ENCODE data around the gene RASA3. TPM values are rescaled to one million over a fixed set of nuclear protein-coding genes. Genes with fewer than 3 reads are reported as not detected.

RASA3 gene
- total RNA-seq, 1 donor from 2014 or later: 2.9 TPM

DNA sequence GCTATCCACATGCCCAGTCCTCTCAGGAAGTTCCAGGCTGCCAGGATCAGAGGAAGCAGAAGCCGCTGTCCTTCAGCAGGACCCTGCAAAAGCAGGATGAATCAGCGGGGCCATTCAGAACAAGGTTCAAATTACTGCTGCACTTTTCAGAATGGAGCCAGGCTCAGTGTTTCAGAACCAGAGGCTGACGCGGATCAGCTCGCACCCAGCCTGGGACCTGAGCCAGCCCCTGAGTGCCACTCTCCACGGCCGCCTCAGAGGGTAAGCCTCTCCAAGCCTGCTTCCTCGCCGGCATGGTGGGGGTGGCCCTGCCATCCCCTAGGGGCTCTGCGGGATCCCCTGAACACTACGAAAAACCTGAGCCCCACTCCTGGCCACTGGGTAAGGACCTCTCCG, 24.7 kb downstream of the RASA3 start:
- no peaks in the 10 kb centered on the region for H3K36me3 ChIP-seq
- Mint-ChIP-seq H3K27ac (peak overlapping the region; percentile 64), H3K36me3 (peaks cover 2% of the 10 kb centered on the region), H3K27me3 (ENCODE audit: insufficient read depth, low read depth) (peaks cover 4% of the 10 kb centered on the region), H3K9me3 (peaks cover 2% of the 10 kb centered on the region), H3K4me3 (no peak overlapping the region), H3K4me1 (peaks cover 49% of the 10 kb centered on the region)
- no peak overlapping the region for H3K27ac ChIP-seq
- DNase-seq (ENCODE audit: low spot score): no peak
- no peaks in the 10 kb centered on the region for H3K27me3 ChIP-seq
- no peak overlapping the region for H3K4me3 ChIP-seq
- H3K9me3 ChIP-seq (ENCODE audit: low read depth): no peaks in the 10 kb centered on the region
- H3K9ac ChIP-seq: no peak overlapping the region
- H4K20me1 ChIP-seq (ENCODE audit: low read depth): no peaks in the 10 kb centered on the region
- peaks cover 33% of the 10 kb centered on the region for H3K4me1 ChIP-seq
- TF ChIP-seq, protein P1, sequence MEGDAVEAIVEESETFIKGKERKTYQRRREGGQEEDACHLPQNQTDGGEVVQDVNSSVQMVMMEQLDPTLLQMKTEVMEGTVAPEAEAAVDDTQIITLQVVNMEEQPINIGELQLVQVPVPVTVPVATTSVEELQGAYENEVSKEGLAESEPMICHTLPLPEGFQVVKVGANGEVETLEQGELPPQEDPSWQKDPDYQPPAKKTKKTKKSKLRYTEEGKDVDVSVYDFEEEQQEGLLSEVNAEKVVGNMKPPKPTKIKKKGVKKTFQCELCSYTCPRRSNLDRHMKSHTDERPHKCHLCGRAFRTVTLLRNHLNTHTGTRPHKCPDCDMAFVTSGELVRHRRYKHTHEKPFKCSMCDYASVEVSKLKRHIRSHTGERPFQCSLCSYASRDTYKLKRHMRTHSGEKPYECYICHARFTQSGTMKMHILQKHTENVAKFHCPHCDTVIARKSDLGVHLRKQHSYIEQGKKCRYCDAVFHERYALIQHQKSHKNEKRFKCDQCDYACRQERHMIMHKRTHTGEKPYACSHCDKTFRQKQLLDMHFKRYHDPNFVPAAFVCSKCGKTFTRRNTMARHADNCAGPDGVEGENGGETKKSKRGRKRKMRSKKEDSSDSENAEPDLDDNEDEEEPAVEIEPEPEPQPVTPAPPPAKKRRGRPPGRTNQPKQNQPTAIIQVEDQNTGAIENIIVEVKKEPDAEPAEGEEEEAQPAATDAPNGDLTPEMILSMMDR (IDR thresholded peaks at IDR 0.05): no peak
- no peak for TF ChIP-seq EZH2 (IDR thresholded peaks at IDR 0.05)
- no peak for TF ChIP-seq EZH2phosphoT487 (IDR thresholded peaks at IDR 0.05)
- no peak overlapping the region for H2AFZ ChIP-seq (replicated peaks)
- peaks cover 5% of the 10 kb centered on the region for H3K79me2 ChIP-seq (ENCODE audit: low read depth)
- no peak overlapping the region for H3K4me2 ChIP-seq
- peaks cover 32% of the 10 kb centered on the region for H3F3A ChIP-seq (ENCODE audit: low read depth)

DNA sequence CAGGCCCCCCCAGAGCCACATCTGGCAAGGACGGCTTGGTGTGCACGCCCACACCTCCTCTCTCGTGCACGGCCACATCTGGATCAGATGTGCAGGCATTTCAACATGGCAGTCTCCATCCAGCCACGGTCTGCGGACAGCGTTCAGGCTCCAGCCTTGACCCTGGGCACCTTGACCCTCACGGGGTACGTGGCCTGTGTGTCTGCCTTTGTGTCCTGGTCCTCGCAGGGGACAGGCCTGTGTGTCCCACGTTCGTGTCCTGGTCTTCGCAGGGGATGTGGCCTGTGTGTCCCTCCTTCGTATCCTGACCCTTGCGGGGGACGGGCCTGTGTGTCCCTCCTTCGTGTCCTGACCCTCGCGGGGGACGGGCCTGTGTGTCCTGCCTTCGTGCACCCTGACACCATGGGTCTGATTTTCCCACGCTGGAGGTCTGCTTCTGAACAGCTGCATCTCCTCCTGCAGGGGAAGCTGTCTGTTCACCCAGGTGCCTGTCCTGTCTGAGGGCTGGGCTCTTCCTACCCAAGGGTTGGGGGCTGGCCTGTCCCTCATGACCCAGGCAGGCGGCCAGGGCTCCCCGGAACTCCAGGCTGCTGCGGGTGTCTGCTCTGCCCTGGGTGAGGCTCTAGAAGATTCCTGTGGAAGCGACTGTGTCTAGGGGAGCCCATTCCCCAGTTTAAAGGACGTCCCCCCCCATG, 25.3 kb downstream of the RASA3 start:
- Histone ChIP-seq H4K20me1 (ENCODE audit: low read depth) (no peaks in the 10 kb centered on the region), H3K9ac (no peak overlapping the region)

DNA sequence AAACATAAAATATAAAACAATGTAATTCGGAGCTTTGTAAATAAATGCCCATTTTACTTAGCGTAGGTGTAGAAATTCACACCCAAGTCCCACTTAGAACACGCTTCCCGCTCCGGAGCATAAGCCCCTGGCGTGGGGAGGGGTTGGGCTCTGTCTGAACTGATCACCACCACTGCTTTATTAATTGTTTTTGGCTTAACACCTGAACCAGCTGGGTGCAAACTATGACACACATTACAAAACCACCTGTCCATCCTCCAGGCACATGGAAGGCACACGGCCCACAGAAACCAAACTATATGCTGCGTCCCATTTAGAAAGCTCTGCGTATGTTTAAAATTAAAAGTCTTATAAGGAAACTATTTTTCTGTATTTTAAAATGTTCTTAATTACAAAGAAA, 25.9 kb downstream of the RASA3 start:
- Mint-ChIP-seq H3K4me1 (peaks cover 42% of the 10 kb centered on the region), H3K4me3 (no peak overlapping the region), H3K9me3 (peaks cover 2% of the 10 kb centered on the region), H3K36me3 (peaks cover 2% of the 10 kb centered on the region), H3K27ac (no peak overlapping the region), H3K27me3 (ENCODE audit: insufficient read depth, low read depth) (peaks cover 4% of the 10 kb centered on the region)
- Histone ChIP-seq H3K36me3 (no peaks in the 10 kb centered on the region), H3K4me2 (no peak overlapping the region), H3K4me3 (no peak overlapping the region), H3K79me2 (ENCODE audit: low read depth) (peaks cover 5% of the 10 kb centered on the region), H3K9ac (no peak overlapping the region), H3K4me1 (peaks cover 22% of the 10 kb centered on the region), H2AFZ (replicated peaks) (no peak overlapping the region), H3K9me3 (ENCODE audit: low read depth) (no peaks in the 10 kb centered on the region), H3F3A (ENCODE audit: low read depth) (peaks cover 24% of the 10 kb centered on the region), H3K27ac (no peak overlapping the region), H3K27me3 (no peaks in the 10 kb centered on the region), H4K20me1 (ENCODE audit: low read depth) (no peaks in the 10 kb centered on the region)
- TF ChIP-seq EZH2phosphoT487 (IDR thresholded peaks at IDR 0.05) (no peak), EZH2 (IDR thresholded peaks at IDR 0.05) (no peak)
- TF ChIP-seq, protein P1 (IDR thresholded peaks at IDR 0.05): no peak
- DNase-seq (ENCODE audit: low spot score): no peak

More for the DNA sequence above, 25.3 kb downstream of the RASA3 start:
- H3K9me3 ChIP-seq (ENCODE audit: low read depth): no peaks in the 10 kb centered on the region
- H3K4me3 ChIP-seq: no peak overlapping the region
- H3K27ac ChIP-seq: no peak overlapping the region
- H3K36me3 Mint-ChIP-seq: peaks cover 2% of the 10 kb centered on the region
- H3K4me3 Mint-ChIP-seq: no peak overlapping the region
- no peak for DNase-seq (ENCODE audit: low spot score)
- peaks cover 43% of the 10 kb centered on the region for H3K4me1 Mint-ChIP-seq
- peak overlapping the region; percentile 85 for H3K27ac Mint-ChIP-seq
- no peaks in the 10 kb centered on the region for H3K36me3 ChIP-seq
- peaks cover 27% of the 10 kb centered on the region for H3F3A ChIP-seq (ENCODE audit: low read depth)
- H3K9me3 Mint-ChIP-seq: peaks cover 2% of the 10 kb centered on the region
- peaks cover 28% of the 10 kb centered on the region for H3K4me1 ChIP-seq
- TF ChIP-seq, protein P1 (IDR thresholded peaks at IDR 0.05): no peak
- TF ChIP-seq EZH2 (IDR thresholded peaks at IDR 0.05): no peak
- TF ChIP-seq EZH2phosphoT487 (IDR thresholded peaks at IDR 0.05): no peak
- H3K27me3 ChIP-seq: no peaks in the 10 kb centered on the region
- no peak overlapping the region for H3K4me2 ChIP-seq
- peaks cover 5% of the 10 kb centered on the region for H3K79me2 ChIP-seq (ENCODE audit: low read depth)
- no peak overlapping the region for H2AFZ ChIP-seq (replicated peaks)
- H3K27me3 Mint-ChIP-seq (ENCODE audit: insufficient read depth, low read depth): peaks cover 4% of the 10 kb centered on the region

All from neural progenitor cell (in vitro differentiated cells).